ENCODE measurements around the gene SOX14. TPM values are rescaled to one million over a fixed set of nuclear protein-coding genes. Genes with fewer than 3 reads are reported as not detected.

SOX14 gene
- total and polyA plus RNA-seq, 2 of the 4 experiments (the other 2 are of a cell fraction), result not detected

- H2BK120ac ChIP-seq (ENCODE audit: low read depth, low read length), result no peak overlapping the region
- in situ Hi-C loops (cut with MboI; ENCODE audit: low sequenced_read_pairs), result no loop called here
These were observed 25.1 kb downstream of the SOX14 start for GRCh38 chr3:137789236-137789635.

More at GRCh38 chr3:137789236-137789635, 25.1 kb downstream of the SOX14 start:
- Histone ChIP-seq H3K9me3 (ENCODE audit: control insufficient read depth, insufficient read depth, low read length) (no peaks in the 10 kb centered on the region), H4K91ac (ENCODE audit: insufficient read depth, low read depth, low read length) (no peak overlapping the region), H3K27ac (ENCODE audit: insufficient read depth, low read length) (no peak overlapping the region), H4K5ac (ENCODE audit: low read depth, low read length) (no peak overlapping the region), H3K18ac (ENCODE audit: low read depth, low read length) (no peak overlapping the region), H3K4me1 (ENCODE audit: control insufficient read depth, insufficient read depth, low read length) (no peaks in the 10 kb centered on the region), H4K20me1 (ENCODE audit: insufficient read depth, low read length) (no peaks in the 10 kb centered on the region), H3K56ac (ENCODE audit: extremely low read depth, insufficient read depth, low read length) (no peak overlapping the region), H3K23ac (ENCODE audit: low read depth, low read length) (no peak overlapping the region), H2BK20ac (ENCODE audit: low read depth, low read length) (no peak overlapping the region), H3K4me2 (ENCODE audit: low read depth, low read length) (no peak overlapping the region), H3K9ac (ENCODE audit: low read depth, low read length) (no peak overlapping the region), H3K4ac (ENCODE audit: low read depth, low read length) (no peak overlapping the region), H3K79me1 (ENCODE audit: low read depth in 1 of 2, low read length in 2 of 2) (no peaks in the 10 kb centered on the region), H2BK15ac (ENCODE audit: low read depth, low read length) (no peak overlapping the region), H3K9me1 (ENCODE audit: insufficient read depth, low read length) (no peaks in the 10 kb centered on the region), H3K14ac (replicated peaks; ENCODE audit: low read depth, low read length) (no peak overlapping the region), H2AK5ac (ENCODE audit: low read depth, low read length) (no peak overlapping the region), H2AK9ac (replicated peaks; ENCODE audit: low read depth, low read length, poor library complexity) (no peak overlapping the region), H3K4me3 (ENCODE audit: insufficient read depth, low read depth, low read length) (no peak overlapping the region), H3K36me3 (ENCODE audit: control insufficient read depth, insufficient read depth, low read length) (no peaks in the 10 kb centered on the region), H2AFZ (replicated peaks; ENCODE audit: low read length, poor library complexity) (no peak overlapping the region), H4K8ac (ENCODE audit: low read depth in 2 of 2, low read length in 2 of 2) (no peak overlapping the region), H3K27me3 (ENCODE audit: control insufficient read depth, insufficient read depth, low read length) (no peaks in the 10 kb centered on the region), H2BK5ac (ENCODE audit: low read depth, low read length, poor library complexity, severe bottlenecking) (no peak overlapping the region)
- CTCF ChIA-PET, result interaction anchor here (1.3 kb wide), 1 partner anchor 29 kb away, joined by 6 read pairs; no protein-coding TSS in a partner anchor
- dilution Hi-C loops (cut with HindIII; ENCODE audit: low sequenced_read_pairs, unreplicated experiment) (no loop called here), intact Hi-C loops (cut with micrococcal nuclease) (no loop called here)
- DNase-seq (no peak), ATAC-seq (ENCODE audit: low read depth) (no peak)
- 100% methylated on average over 1 of the region's 5 CpGs; no CpG with 5 or more reads in 1 of the 2 experiments for WGBS, 2 experiments (ENCODE audit: extremely low coverage in 2 of 2, insufficient read length in 1 of 2)
- TF ChIP-seq MAZ (IDR thresholded peaks at IDR 0.05; ENCODE audit: borderline replicate concordance, low read depth, low read length), result no peak
- TF ChIP-seq, protein P1, sequence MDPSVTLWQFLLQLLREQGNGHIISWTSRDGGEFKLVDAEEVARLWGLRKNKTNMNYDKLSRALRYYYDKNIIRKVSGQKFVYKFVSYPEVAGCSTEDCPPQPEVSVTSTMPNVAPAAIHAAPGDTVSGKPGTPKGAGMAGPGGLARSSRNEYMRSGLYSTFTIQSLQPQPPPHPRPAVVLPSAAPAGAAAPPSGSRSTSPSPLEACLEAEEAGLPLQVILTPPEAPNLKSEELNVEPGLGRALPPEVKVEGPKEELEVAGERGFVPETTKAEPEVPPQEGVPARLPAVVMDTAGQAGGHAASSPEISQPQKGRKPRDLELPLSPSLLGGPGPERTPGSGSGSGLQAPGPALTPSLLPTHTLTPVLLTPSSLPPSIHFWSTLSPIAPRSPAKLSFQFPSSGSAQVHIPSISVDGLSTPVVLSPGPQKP (IDR thresholded peaks at IDR 0.05; ENCODE audit: borderline replicate concordance, low read depth, low read length), result no peak
- BruUV-seq (replicated peaks), result no TSS peak
- POLR2A ChIA-PET (ENCODE audit: unreplicated experiment), result no interaction called here

Data from IMR-90 (cell line).